Measurements from ENCODE around the gene TIGD1.
A peak's percentile ranks its signal among the peaks of the same experiment; 100 is the strongest.
"Not testable (repeated sequence)": the region's sequence is repeated elsewhere in the genome, so short reads cannot be mapped to it uniquely, and the experiment has no call there.

TIGD1 gene

DNA sequence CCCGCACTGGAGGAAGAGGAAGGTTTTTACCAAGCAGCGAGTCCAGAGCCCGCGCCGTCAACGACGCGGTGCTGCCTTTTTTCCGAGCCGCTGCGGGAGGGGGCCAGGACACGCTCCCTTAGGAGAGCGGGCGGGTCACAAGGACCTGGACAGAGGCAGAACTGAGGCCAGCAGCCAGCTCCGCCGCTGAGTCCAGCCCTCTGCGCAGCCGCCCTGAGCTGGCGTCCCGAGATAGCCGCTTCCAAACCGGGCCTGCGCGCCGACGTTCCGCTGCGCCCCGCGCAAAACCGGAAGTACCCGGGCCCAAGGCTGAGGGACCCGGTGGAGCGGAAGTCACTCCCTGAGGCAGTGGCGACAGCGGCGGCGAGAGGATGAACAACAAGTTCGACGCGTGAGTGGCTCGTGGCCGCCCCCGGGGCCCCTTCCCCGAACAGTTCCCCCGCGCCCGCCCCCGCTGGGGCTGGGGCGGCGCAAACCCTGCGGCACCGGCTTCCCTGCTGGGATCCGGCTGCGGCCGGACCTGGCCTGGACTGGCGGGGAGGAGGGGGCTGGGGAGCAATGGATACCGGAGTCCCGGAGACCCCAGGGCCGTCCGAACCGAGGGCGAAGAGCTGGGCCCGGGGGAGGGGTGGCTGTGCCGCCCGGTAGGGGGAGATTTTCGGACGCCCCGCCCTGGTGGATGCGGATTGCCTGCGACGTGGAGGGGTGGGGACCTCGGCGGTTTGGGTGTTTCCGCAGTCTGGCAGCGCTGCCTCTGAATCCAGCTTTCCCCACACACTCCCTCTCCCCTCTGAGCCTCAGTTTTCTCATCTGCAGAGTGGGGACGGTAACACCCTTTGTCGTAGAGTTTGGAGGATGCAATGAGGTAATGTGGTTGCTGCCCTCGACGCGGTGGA, at the start of gene TIGD1, which contains the start of gene EIF4E2:
TIGD1 (minus strand) TSS at position 204 of the 896 bp plus-strand sequence. CDS start 675 bp downstream, outside the sequence.
EIF4E2 (plus strand) TSS at position 336 of the 896 bp plus-strand sequence; CDS start at position 372, 36 bp downstream.
- peak; percentile 80 for DNase-seq

GRCh38 chr2:232598293-232598692, 47.9 kb upstream of the TIGD1 start:
- DNase-seq = no peak

DNA sequence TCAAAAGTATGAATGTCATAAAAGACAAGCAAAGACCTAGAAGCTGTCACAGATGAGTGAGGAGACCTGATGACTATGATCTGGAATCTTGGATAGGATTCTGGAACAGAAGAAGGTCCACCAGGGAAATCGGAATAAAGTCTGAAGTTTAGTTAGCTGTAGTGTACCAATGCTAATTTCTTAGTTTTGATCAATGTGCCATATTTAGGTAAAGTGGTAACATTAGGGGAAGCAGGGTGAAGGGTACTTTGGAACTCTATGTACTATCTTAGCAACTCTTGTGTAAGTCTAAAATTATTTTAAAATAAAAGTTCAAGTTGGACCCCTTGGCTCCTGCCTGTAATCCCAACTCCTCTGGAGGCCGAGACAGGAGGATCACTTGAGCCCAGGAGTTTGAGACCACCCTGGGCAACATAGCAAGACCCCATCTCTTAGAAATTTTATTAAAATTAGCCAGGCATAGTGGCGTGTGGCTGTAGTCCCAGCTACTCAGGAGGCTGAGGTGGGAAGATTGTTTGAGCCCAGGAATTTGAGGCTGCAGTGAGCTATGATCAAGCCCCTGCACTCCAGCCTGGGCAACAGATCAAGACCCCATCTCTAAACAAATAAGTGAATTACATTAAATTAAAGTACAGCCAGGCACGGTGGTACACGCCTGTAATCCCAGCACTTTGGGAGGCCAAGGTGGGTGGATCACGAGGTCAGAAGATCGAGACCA, 47.2 kb upstream of the TIGD1 start:
- DNase-seq = no peak

DNA sequence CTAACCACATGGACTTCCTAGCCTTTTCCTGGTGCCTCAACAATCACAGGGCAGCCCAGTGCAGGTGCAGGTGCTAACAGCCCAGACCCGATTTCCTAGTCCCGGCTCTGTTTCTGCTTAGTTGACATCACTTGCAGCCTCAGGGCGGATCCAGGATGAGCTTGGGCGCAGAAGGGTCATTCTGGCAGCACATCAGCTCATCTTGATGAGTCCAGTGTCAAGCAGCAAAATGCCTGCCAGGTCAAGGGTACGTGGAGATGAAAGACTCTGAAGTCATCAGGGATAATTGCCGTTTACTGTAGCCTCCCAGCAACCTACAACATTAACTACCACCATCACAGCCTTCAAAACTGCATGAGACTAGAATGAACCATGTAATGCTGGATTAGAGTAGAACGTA, 43.6 kb upstream of the TIGD1 start:
- DNase-seq = no peak

DNA sequence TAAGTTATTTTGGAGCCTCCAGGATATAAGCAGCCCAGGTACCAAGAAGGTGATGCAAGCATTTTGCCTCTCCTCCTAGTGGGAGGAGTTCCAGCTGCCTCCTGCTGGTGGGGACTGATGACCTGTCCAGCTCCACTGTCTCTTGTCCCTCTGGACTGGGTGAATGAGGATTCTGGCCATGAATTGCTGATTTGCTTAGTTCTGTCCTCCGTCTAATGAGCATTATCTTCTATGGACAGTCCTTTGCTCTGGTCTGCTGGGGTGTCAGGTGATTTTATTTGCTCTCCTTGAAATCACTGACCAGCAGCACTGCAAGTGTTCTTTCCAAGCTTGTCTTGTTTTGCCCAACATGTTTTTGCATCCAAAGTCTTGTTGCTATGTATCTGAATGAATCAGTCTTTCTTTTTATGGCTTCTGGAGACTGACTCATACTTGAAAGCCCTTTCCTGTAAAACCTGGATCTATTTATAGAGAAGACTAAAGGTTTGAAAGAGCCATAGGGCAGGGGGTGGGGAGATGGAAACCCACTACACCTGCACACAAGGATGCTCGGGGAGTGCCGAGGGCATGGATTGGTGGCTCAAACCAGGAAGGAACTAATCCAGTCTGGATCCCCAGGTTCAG, 42.5 kb upstream of the TIGD1 start:
- no peak for DNase-seq

- no peak for DNase-seq
Measured at GRCh38 chr2:232588680-232589585, 38.6 kb upstream of the TIGD1 start.

DNA sequence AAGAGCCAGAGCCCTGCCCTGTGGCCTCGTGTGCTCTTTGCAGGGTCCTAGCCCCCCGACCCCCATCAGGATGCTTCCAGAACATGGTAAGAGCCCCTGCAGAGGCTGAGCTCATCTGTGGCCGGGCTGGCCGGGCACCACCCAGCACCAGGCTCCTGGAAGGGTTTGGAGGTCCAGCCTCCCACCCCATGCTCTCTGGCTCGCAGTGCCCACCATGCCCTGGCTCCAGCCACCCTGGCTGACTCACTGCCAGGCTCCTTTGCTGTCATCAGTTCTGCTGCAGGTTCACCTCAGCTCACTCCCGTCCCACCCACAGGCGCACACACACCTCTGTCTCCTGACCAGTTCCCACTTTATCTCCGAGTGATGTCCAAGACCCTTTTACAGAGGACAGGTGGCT, 37.7 kb upstream of the TIGD1 start:
- no peak for DNase-seq

DNA sequence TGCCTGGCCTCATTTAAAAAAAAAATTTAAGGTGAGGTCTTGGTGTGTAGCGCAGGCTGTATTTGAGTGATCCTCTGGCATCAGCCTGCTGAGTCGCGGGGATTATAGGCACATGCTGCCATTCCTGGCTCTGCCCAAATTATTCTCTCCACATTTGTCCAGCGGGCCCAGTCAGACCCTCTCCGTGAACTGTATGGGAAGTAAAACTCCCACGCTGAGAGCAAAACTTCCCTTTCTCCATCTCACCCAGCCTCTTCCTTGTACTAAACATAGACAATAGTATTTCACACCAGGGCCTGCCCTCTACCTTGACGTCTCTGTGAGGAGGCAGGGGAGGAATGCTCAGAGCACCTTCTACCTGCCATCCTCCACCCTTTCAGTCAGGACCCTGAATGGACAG, 37.2 kb upstream of the TIGD1 start:
- no peak for DNase-seq

DNA sequence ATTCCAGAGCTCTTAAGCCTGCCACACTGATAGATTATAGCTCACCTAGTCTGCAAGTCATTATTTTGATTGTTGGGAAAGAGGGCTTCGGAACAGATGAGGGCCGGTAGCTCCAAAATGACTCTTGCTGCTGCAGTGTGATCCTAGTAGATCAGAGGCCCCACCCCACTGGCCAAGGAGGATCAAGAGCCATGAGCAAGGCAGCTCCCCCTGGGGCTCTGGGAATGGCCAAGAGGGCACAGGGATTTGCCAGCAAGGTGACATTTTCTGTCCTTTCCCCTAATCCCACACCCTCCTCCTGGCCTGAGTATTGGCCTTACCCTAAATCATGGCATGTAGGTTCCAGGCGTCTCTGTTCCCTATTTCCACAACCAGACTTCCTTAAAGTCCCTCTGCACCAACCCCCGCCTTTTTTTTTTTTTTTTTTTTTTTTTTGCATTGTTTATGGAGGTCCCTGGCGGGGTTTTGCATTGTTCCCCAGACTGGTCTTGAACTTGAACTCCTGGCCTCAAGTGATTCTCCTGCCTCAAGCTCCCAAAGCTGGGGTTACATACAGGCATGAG, 36.7 kb upstream of the TIGD1 start:
- no peak for DNase-seq

DNA sequence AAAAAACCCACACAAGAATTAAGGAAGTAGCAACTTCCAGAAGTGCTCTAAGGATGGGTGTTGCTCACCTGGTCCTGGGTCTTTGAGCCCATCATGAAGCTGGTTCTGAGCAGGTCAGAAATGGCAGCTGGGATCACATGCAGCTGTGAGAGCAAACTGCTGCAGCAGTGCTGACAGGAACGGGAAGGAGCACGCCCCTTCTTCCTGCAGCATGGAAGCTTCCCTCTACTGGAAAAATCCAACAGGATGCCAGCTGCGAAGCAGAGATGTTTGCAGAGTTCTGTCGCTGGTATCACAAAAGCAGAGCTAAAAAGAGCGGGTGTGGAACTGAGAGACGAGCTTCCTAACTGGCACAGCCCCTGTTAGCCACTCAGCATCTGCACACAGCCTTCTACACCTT, 33.9 kb upstream of the TIGD1 start:
- no peak for DNase-seq

- DNase-seq = no peak
Measured at GRCh38 chr2:232581725-232582124, 31.4 kb upstream of the TIGD1 start.

- DNase-seq = no peak
Measured at GRCh38 chr2:232580648-232580981, 30.3 kb upstream of the TIGD1 start.

DNA sequence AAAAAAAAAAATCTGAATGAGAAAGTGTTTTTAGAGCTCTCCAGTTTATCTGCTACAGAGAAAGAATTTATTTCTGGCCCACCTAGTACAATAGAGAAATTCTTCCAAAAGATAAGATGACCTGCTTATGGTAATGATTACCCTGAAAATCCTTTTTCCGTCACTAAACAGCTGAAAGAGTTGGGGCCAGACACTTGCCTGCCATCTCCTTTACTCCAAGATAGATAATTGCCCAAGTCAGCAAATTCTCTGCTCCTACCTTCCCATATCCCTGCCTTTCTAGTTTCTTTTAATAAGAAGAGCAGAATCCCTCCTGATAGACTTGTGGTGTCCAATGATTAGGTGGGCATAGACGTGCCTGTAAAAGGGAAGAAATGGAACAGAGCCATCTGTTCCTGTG, 28.3 kb upstream of the TIGD1 start:
- DNase-seq = no peak

DNA sequence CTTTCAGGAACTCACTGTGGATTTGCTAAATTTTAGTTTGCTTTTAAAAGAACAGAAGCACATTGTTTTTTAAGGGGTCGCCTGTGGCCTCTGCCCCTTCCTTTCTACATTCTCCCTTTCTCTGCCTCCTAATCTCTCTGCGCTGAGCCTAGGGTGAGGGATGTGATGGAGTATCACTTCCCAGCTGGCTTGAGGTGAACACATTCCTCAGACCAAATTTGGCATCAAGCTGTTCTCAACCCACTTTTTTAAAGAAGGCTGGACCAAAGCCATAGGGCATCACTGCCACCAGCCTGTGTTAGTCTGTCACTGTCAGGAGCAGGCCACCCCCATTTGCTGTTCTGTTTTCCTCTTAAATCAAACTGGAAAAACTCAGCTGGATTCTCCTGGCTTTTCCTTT, 27.5 kb upstream of the TIGD1 start:
- DNase-seq = no peak

- no peak for DNase-seq
Measured at GRCh38 chr2:232576995-232577394, 26.6 kb upstream of the TIGD1 start.

GRCh38 chr2:232575404-232575746, 25.0 kb upstream of the TIGD1 start:
- DNase-seq = no peak

GRCh38 chr2:232574674-232575403, 24.5 kb upstream of the TIGD1 start:
- no peak for DNase-seq

GRCh38 chr2:232573771-232574435, 23.5 kb upstream of the TIGD1 start:
- DNase-seq = no peak

DNA sequence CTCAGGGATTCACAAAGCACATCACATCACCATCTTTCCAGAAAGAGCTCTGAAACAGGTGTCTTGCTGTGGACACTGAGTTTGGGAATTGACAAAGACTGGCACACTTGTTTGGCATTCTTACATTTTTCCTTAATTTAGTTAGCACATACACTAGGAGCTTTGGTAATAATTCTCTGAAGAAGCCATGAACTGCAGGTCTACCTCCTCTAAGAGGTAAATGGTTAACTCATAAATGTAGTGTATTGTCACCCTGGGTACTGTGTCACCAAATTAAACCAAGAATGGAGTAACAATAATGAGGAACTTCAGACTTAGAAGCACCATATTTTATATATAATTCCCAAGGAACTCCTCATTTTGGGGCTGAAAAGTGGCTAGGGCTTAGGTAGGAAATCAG, 22.7 kb upstream of the TIGD1 start:
- no peak for DNase-seq

GRCh38 chr2:232571026-232571474, 20.7 kb upstream of the TIGD1 start:
- DNase-seq = no peak

GRCh38 chr2:232570481-232570880, 20.1 kb upstream of the TIGD1 start:
- not testable (repeated sequence) for DNase-seq
